HepG2 (cell line): ENCODE results near the gene RHBDL3. TPM values are rescaled to one million over a fixed set of nuclear protein-coding genes. Genes with fewer than 3 reads are reported as not detected.
A peak's percentile ranks its signal among the peaks of the same experiment; 100 is the strongest.

Experiments used
- CREBL2 ChIP-seq: sonication (generic); formaldehyde crosslinking; IDR thresholded peaks from 2 replicates; pipeline ENCODE4 v1.8.1; 2023; ENCODE audit warnings: missing genetic modification reagents, mild to moderate bottlenecking, borderline replicate concordance
- E2F2 ChIP-seq: sonication (generic); formaldehyde crosslinking; IDR thresholded peaks from 2 replicates; pipeline ENCODE4 v1.4.0; 2020; ENCODE audit warnings: missing genetic modification reagents, borderline replicate concordance
- ETV5 ChIP-seq: IDR thresholded peaks from 2 replicates; pipeline ENCODE4 v1.6.1; 2018; ENCODE audit warnings: missing biosample characterization, missing genetic modification reagents, inconsistent platforms, borderline replicate concordance
- GFI1 ChIP-seq: sonication (generic); formaldehyde crosslinking; IDR thresholded peaks from 2 replicates; pipeline ENCODE4 v1.5.0; 2020; ENCODE audit warnings: missing genetic modification reagents, mild to moderate bottlenecking, borderline replicate concordance
- HES4 ChIP-seq: sonication (generic); formaldehyde crosslinking; IDR thresholded peaks from 2 replicates; pipeline ENCODE4 v1.9.0; 2021; ENCODE audit warnings: mild to moderate bottlenecking, missing genetic modification reagents, borderline replicate concordance
- MBNL3 ChIP-seq: fragments of 250-450 bp; sonication (Bioruptor Pico); conservative IDR thresholded peaks from 2 replicates; pipeline ENCODE4 v1.8.0; 2022; ENCODE audit warnings: mild to moderate bottlenecking, inconsistent platforms
- MIER2 ChIP-seq: IDR thresholded peaks from 2 replicates; pipeline ENCODE4 v1.6.1; 2016; ENCODE audit warnings: missing biosample characterization, missing genetic modification reagents
- PATZ1 ChIP-seq: sonication (generic); formaldehyde crosslinking; IDR thresholded peaks from 2 replicates; pipeline ENCODE4 v1.4.0; 2020; ENCODE audit warnings: missing genetic modification reagents
- PAWR ChIP-seq: sonication (generic); formaldehyde crosslinking; IDR thresholded peaks from 2 replicates; pipeline ENCODE4 v1.4.0; 2020; ENCODE audit warnings: missing genetic modification reagents, mild to moderate bottlenecking, borderline replicate concordance
- PCBP2 ChIP-seq: fragments of 200-400 bp; formaldehyde crosslinking; optimal IDR thresholded peaks from 2 replicates; pipeline ENCODE3; 2018; ENCODE audit warnings: low read length, low read depth; ENCODE audit not compliant: poor library complexity, severe bottlenecking
- POLR2A ChIP-seq, 2 experiments: IDR thresholded peaks; 2 replicates each; pipeline ENCODE4 v1.6.1; 2011; ENCODE audit warnings: low read depth in 2 of 2, low read length in 2 of 2, mild to moderate bottlenecking in 1 of 2, moderate library complexity in 1 of 2; ENCODE audit not compliant: insufficient read depth in 1 of 2
- SMYD3 ChIP-seq: sonication (generic); formaldehyde crosslinking; IDR thresholded peaks from 2 replicates; pipeline ENCODE4 v1.8.1; 2023; ENCODE audit warnings: mild to moderate bottlenecking, missing genetic modification reagents
- U2AF2 ChIP-seq: fragments of 200-400 bp; formaldehyde crosslinking; IDR thresholded peaks from 2 replicates; pipeline ENCODE4 v1.6.1; 2017; ENCODE audit warnings: low read depth, mild to moderate bottlenecking, low read length
- ZBTB1 ChIP-seq: sonication (generic); formaldehyde crosslinking; IDR thresholded peaks from 2 replicates; pipeline ENCODE4 v1.4.0; 2020; ENCODE audit warnings: missing genetic modification reagents, borderline replicate concordance
- ZBTB3 ChIP-seq: sonication (generic); formaldehyde crosslinking; IDR thresholded peaks from 2 replicates; pipeline ENCODE4 v1.4.0; 2020; ENCODE audit warnings: low read depth, mild to moderate bottlenecking, moderate library complexity, missing genetic modification reagents, borderline replicate concordance
- ZMYM3 ChIP-seq: sonication (generic); formaldehyde crosslinking; IDR thresholded peaks from 2 replicates; pipeline ENCODE4 v1.5.1; 2020; ENCODE audit warnings: mild to moderate bottlenecking, missing genetic modification reagents
- ZMYM4 ChIP-seq: sonication (generic); formaldehyde crosslinking; IDR thresholded peaks from 2 replicates; pipeline ENCODE4 v1.8.1; 2023; ENCODE audit warnings: mild to moderate bottlenecking, missing genetic modification reagents
- ZNF276 ChIP-seq: sonication (generic); formaldehyde crosslinking; IDR thresholded peaks from 2 replicates; pipeline ENCODE4 v1.4.0; 2020; ENCODE audit warnings: mild to moderate bottlenecking, low read depth, missing genetic modification reagents
- ZNF570 ChIP-seq: sonication (generic); formaldehyde crosslinking; IDR thresholded peaks from 2 replicates; pipeline ENCODE4 v1.4.0; 2020; ENCODE audit warnings: mild to moderate bottlenecking, missing genetic modification reagents, borderline replicate concordance
- ZNF770 ChIP-seq: sonication (generic); formaldehyde crosslinking; IDR thresholded peaks from 2 replicates; pipeline ENCODE4 v1.5.0; 2020; ENCODE audit warnings: mild to moderate bottlenecking, missing genetic modification reagents
- ZNF816 ChIP-seq: sonication (generic); formaldehyde crosslinking; IDR thresholded peaks from 2 replicates; pipeline ENCODE4 v1.8.0; 2022; ENCODE audit warnings: missing genetic modification reagents, mild to moderate bottlenecking, borderline replicate concordance
- ZNF83 ChIP-seq: sonication (generic); formaldehyde crosslinking; IDR thresholded peaks from 2 replicates; pipeline ENCODE4 v1.4.0; 2020; ENCODE audit warnings: missing genetic modification reagents, mild to moderate bottlenecking, borderline replicate concordance
- polyA plus RNA-seq, 8 experiments: library from polyadenylated mRNA; depleted of rRNA in 3 of 8; stranded (reverse) in 7 of 8; unstranded in 1 of 8; fragments of >200 nt; fragmentation: Illumina TruSeq in 4 of 8; extraction: Trizol in 4 of 8; gene quantifications; 2 replicates each; pipeline versions ENCODE4 v1.2.1 to v1.2.3, GENCODE V29; 2011 to 2016; ENCODE audit warnings: low read depth in 4 of 8, missing spikeins in 1 of 8, mixed read lengths in 1 of 8; ENCODE audit not compliant: insufficient read depth in 1 of 8
- total RNA-seq, 5 experiments: library from RNA; depleted of rRNA; stranded (reverse); fragments of >200 nt; fragmentation: Illumina TruSeq; extraction: Trizol; gene quantifications; 2 replicates each; pipeline ENCODE4 v1.2.3, GENCODE V29; 2016; ENCODE audit warnings: low read depth in 1 of 5

Gene RHBDL3
- total and polyA plus RNA-seq, 2 of the 13 experiments (the other 11 are each of a cell fraction or from before 2014, with no cell fraction given) = 0.09 TPM; not detected in 1

GRCh38 chr17:32302860-32303649, 37.4 kb downstream of the RHBDL3 start (continued):
- TF ChIP-seq ZNF770 (CRISPR knock-in tag) = no peak
- no peak for TF ChIP-seq POLR2A (IDR thresholded peaks at IDR 0.05; ENCODE audit: insufficient read depth in 1 of 2, low read depth in 2 of 2, low read length in 2 of 2)
- no peak for TF ChIP-seq PCBP2
- peak; percentile 31; the same call in 1 of the 2 replicates for TF ChIP-seq ZNF83 (CRISPR knock-in tag)
- TF ChIP-seq ETV5 (CRISPR knock-in tag) = peak; percentile 45; the same call in 1 of the 2 replicates
- no peak for TF ChIP-seq MBNL3
- TF ChIP-seq PAWR (CRISPR knock-in tag) = no peak
- TF ChIP-seq E2F2 (CRISPR knock-in tag) = no peak
- TF ChIP-seq ZMYM4 (CRISPR knock-in tag) = peak; percentile 79
- no peak for TF ChIP-seq ZBTB3
- peak; percentile 86 for TF ChIP-seq PATZ1 (CRISPR knock-in tag)
- TF ChIP-seq SMYD3 = no peak
- no peak for TF ChIP-seq U2AF2
- no peak for TF ChIP-seq ZNF816 (CRISPR knock-in tag)
- 0 out of 2 replicates have a peak, but pooled peaks have one; percentile 42 for TF ChIP-seq MIER2 (CRISPR knock-in tag)
- no peak for TF ChIP-seq HES4 (CRISPR knock-in tag)
- TF ChIP-seq GFI1 (CRISPR knock-in tag) = no peak
- TF ChIP-seq ZNF570 (CRISPR knock-in tag) = no peak
- TF ChIP-seq ZNF276 (CRISPR knock-in tag) = no peak
- TF ChIP-seq ZBTB1 = no peak
- peak; percentile 71 for TF ChIP-seq ZMYM3 (CRISPR knock-in tag)
- TF ChIP-seq CREBL2 = no peak
